HFFc6 (cell line): ENCODE results near the gene STK10. TPM values are rescaled to one million over a fixed set of nuclear protein-coding genes. Genes with fewer than 3 reads are reported as not detected.

Experiments
- DNase-seq: peaks from one replicate; pipeline ENCODE4 v3.0.0-alpha.2; 2018
- H3K27ac Mint-ChIP-seq: 2 replicates; pipeline ENCODE4 v1.8.0; 2020; ENCODE audit warnings: mild to moderate bottlenecking, mixed read lengths
- H3K27me3 Mint-ChIP-seq: 2 replicates; pipeline ENCODE4 v1.8.0; 2021; ENCODE audit warnings: mild to moderate bottlenecking, moderate library complexity, mixed read lengths; ENCODE audit not compliant: insufficient read depth
- H3K36me3 Mint-ChIP-seq: 2 replicates; pipeline ENCODE4 v1.8.0; 2021; ENCODE audit warnings: low read depth, mixed read lengths
- H3K4me1 Mint-ChIP-seq: 2 replicates; pipeline ENCODE4 v1.8.0; 2020; ENCODE audit warnings: low read depth, mixed read lengths
- H3K4me3 Mint-ChIP-seq: 2 replicates; pipeline ENCODE4 v1.8.0; 2020; ENCODE audit warnings: mild to moderate bottlenecking, moderate library complexity, mixed read lengths
- H3K9me3 Mint-ChIP-seq: 2 replicates; pipeline ENCODE4 v1.8.0; 2020; ENCODE audit warnings: mild to moderate bottlenecking, mixed read lengths
- CTCF ChIP-seq: fragments of 200-600 bp; sonication (generic); IDR thresholded peaks from 2 replicates; pipeline ENCODE4 v1.5.0; 2021; ENCODE audit warnings: antibody characterized with exemption, mild to moderate bottlenecking
- total RNA-seq, 6 experiments: library from RNA; stranded (reverse); fragmentation: NEBNext Ultra II Directional; extraction: Animal tissue kit (Norgen Biotek cat#: 25700); gene quantifications; 2 replicates in 1 of 6; 3 replicates in 5 of 6; pipeline ENCODE4 v1.2.3, GENCODE V29; 2021

Gene STK10
- total RNA-seq, 6 experiments from 2014 or later = 39.8 to 51.6 (median 47.5) TPM

GRCh38 chr5:172048539-172049101 is 139.4 kb downstream of the STK10 start:
- Mint-ChIP-seq H3K36me3 (peaks cover 19% of the 10 kb centered on the region), H3K27me3 (peaks cover 7% of the 10 kb centered on the region), H3K9me3 (no peaks in the 10 kb centered on the region), H3K4me3 (no peak overlapping the region; the same call in 1 of the 2 replicates), H3K27ac (no peak overlapping the region), H3K4me1 (peaks cover 21% of the 10 kb centered on the region)
- no peak for DNase-seq
- TF ChIP-seq CTCF = no peak

- Mint-ChIP-seq H3K4me3 (no peak overlapping the region), H3K27ac (no peak overlapping the region), H3K9me3 (no peaks in the 10 kb centered on the region), H3K27me3 (peaks cover 7% of the 10 kb centered on the region), H3K36me3 (peaks cover 19% of the 10 kb centered on the region), H3K4me1 (peaks cover 21% of the 10 kb centered on the region)
- DNase-seq = no peak
- no peak for TF ChIP-seq CTCF
Observed at GRCh38 chr5:172048170-172048422, 139.9 kb downstream of the STK10 start.

GRCh38 chr5:172046593-172046992 is 141.4 kb downstream of the STK10 start:
- peaks cover 19% of the 10 kb centered on the region for H3K36me3 Mint-ChIP-seq
- no peak for TF ChIP-seq CTCF
- H3K27me3 Mint-ChIP-seq = peaks cover 7% of the 10 kb centered on the region
- H3K9me3 Mint-ChIP-seq = no peaks in the 10 kb centered on the region
- DNase-seq = no peak
- H3K4me3 Mint-ChIP-seq = no peak overlapping the region
- H3K27ac Mint-ChIP-seq = no peak overlapping the region
- peaks cover 16% of the 10 kb centered on the region for H3K4me1 Mint-ChIP-seq

GRCh38 chr5:172045315-172045632 is 142.8 kb downstream of the STK10 start:
- peaks cover 19% of the 10 kb centered on the region for H3K36me3 Mint-ChIP-seq

GRCh38 chr5:172044631-172045314 is 143.3 kb downstream of the STK10 start:
- no peak for TF ChIP-seq CTCF
- Mint-ChIP-seq H3K4me1 (peaks cover 19% of the 10 kb centered on the region), H3K9me3 (no peaks in the 10 kb centered on the region), H3K36me3 (peaks cover 19% of the 10 kb centered on the region), H3K4me3 (peak overlapping the region; percentile 26; the same call in 1 of the 2 replicates), H3K27ac (peak overlapping the region; percentile 26; the same call in 1 of the 2 replicates), H3K27me3 (peaks cover 5% of the 10 kb centered on the region)
- no peak for DNase-seq

More at GRCh38 chr5:172045315-172045632, 142.8 kb downstream of the STK10 start:
- no peak for TF ChIP-seq CTCF
- H3K27me3 Mint-ChIP-seq = peaks cover 4% of the 10 kb centered on the region
- H3K27ac Mint-ChIP-seq = peak overlapping the region; percentile 26; the same call in 1 of the 2 replicates
- no peak for DNase-seq
- H3K9me3 Mint-ChIP-seq = no peaks in the 10 kb centered on the region
- H3K4me1 Mint-ChIP-seq = peaks cover 14% of the 10 kb centered on the region
- peak overlapping the region; percentile 26; the same call in 1 of the 2 replicates for H3K4me3 Mint-ChIP-seq
